Skeletal muscle tissue (tissue), 4 donors: Measurements from ENCODE around the gene PMEPA1. TPM values are rescaled to one million over a fixed set of nuclear protein-coding genes. Genes with fewer than 3 reads are reported as not detected.

Experiments used
- H3K27ac ChIP-seq: one replicate; pipeline ENCODE4 v1.7.0; 2013; ENCODE audit warnings: mild to moderate bottlenecking, low read depth, low read length, inconsistent platforms
- H3K27me3 ChIP-seq, 3 donors: one replicate each; pipeline ENCODE4 v1.7.0; 2013; ENCODE audit warnings: low read length in 3 of 3; ENCODE audit not compliant: control insufficient read depth in 3 of 3, insufficient read depth in 3 of 3
- H3K36me3 ChIP-seq, 3 donors: one replicate each; pipeline ENCODE4 v1.7.0; 2013; ENCODE audit warnings: low read length in 3 of 3; ENCODE audit not compliant: control insufficient read depth in 3 of 3, insufficient read depth in 3 of 3
- H3K4me1 ChIP-seq, 3 donors: one replicate each; pipeline ENCODE4 v1.7.0; 2013; ENCODE audit warnings: low read length in 3 of 3, mild to moderate bottlenecking in 3 of 3; ENCODE audit not compliant: control insufficient read depth in 3 of 3, insufficient read depth in 3 of 3
- H3K4me3 ChIP-seq, 3 donors: one replicate each; pipeline ENCODE4 v1.7.0; 2013; ENCODE audit warnings: low read length in 3 of 3
- H3K9ac ChIP-seq, 3 donors: one replicate each; pipeline ENCODE4 v1.7.0; 2013; ENCODE audit warnings: low read length in 3 of 3, mild to moderate bottlenecking in 3 of 3, moderate library complexity in 2 of 3, low read depth in 1 of 3
- H3K9me3 ChIP-seq, 3 donors: one replicate each; pipeline ENCODE4 v1.7.0; 2013; ENCODE audit warnings: low read length in 3 of 3; ENCODE audit not compliant: control insufficient read depth in 3 of 3
- total RNA-seq: library from RNA; depleted of rRNA; stranded (reverse); fragments of >200 nt; gene quantifications from one replicate; pipeline ENCODE4 v1.2.3, GENCODE V29; 2014
- donor health status: Osteomylitis.

Gene PMEPA1
- total RNA-seq, 1 donor from 2014 or later, result 5.2 TPM

DNA sequence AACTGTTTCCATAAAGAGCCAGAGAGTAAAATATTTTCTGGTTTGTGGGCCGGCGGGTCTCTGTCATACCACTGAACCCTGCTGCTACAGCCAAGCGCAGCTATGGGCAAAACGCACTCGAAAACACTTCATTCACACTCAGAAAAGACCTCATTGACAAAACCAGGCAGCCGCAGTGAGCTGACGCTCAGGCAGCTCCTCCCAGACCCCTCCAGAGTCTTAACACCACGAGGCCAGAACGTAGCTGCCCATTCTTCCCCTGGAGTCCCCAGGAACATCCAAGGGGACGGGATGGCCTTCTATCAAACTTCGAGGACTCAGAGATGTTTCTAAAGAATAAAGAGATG lies 54.0 kb downstream of the PMEPA1 start:
- H3K4me3 ChIP-seq, result no peak overlapping the region
- H3K9me3 ChIP-seq, result no peaks in the 10 kb centered on the region
- H3K9ac ChIP-seq, result no peak overlapping the region
- peaks cover 13 to 28% (median 22%) of the 10 kb centered on the region in 3 donors for H3K4me1 ChIP-seq
- H3K27me3 ChIP-seq, result no peaks in the 10 kb centered on the region
- peaks cover 0 to 19% (median 17%) of the 10 kb centered on the region in 3 donors for H3K36me3 ChIP-seq
- no peak overlapping the region for H3K27ac ChIP-seq

DNA sequence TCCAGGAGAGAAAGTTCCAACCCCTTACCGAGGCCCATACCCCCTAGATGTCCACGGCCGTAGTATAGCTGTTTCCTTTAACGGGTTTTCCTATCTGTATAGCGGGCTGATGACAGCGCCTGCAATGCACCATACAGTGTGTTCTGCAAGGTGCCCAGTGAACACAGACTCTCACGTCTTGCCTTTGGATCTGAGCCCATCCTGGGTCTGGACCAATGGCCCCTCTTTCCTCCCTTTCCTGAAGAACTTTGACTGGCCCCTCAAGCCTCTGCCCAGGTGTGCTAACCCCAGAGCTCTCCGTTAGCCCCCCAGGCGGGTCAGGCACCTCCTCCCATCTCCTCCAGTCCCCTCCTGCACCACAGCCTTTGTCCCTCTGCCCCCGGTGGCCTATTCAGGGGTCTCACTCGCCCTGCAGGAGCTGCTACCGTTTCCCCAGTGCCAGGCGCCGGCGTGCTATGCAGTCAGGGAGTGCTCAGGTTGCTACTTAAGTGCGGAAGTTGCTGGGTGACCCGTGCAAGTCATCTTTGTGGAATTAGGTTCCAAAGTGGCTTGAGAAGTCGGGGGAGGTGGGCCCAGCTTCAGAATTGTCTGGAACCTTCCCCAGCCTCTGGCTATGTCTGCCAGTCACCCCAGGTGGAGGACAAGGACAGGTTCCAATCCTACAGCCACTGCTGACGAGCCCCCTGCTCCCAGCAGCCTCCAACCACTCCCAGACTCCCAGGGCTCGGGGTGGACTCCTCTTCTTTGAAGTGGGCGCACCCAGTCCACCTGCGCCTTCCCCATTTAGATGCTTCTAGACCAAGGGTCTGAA lies 54.6 kb downstream of the PMEPA1 start:
- peaks cover 0 to 23% (median 17%) of the 10 kb centered on the region in 3 donors for H3K36me3 ChIP-seq
- H3K9me3 ChIP-seq, result no peaks in the 10 kb centered on the region
- H3K4me1 ChIP-seq, result peaks cover 11 to 22% (median 19%) of the 10 kb centered on the region in 3 donors
- H3K9ac ChIP-seq, result no peak overlapping the region
- H3K27ac ChIP-seq, result no peak overlapping the region
- H3K27me3 ChIP-seq, result no peaks in the 10 kb centered on the region
- no peak overlapping the region for H3K4me3 ChIP-seq

DNA sequence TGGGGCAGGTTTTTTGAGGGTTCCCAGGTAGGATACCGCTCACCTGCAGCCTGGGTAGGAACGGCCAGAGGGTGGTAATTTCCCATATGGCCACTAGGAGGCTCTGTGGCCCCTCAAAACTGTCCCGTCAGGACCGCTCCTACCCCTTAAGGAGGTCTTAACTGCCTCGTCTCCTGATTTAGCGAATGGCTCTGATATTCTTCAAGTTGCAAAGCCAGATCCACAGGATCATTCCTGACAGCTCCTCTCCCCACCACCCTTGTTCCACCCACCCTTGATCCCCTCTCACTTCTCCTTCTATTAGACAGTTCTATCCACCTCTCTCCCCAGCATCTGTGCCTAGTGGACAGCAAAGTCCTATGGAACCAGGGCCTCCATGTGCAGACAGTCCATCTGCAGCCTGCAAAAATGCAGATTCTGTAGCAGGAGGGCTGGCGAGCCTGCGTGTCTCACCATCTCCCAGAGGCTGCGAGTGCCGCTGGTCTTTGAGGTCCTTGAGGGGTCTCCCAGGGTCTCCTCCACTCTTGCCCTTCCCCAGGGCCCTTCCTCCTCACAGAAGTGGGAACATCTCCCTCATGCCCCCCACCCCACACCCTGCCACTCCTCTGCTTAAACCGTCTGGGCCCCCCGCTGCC lies 55.3 kb downstream of the PMEPA1 start:
- peaks cover 0 to 23% (median 17%) of the 10 kb centered on the region in 3 donors for H3K36me3 ChIP-seq
- H3K9ac ChIP-seq, result no peak overlapping the region
- H3K4me3 ChIP-seq, result no peak overlapping the region
- H3K27ac ChIP-seq, result no peak overlapping the region
- H3K4me1 ChIP-seq, result peaks cover 11 to 19% (median 17%) of the 10 kb centered on the region in 3 donors
- H3K9me3 ChIP-seq, result no peaks in the 10 kb centered on the region
- H3K27me3 ChIP-seq, result no peaks in the 10 kb centered on the region

DNA sequence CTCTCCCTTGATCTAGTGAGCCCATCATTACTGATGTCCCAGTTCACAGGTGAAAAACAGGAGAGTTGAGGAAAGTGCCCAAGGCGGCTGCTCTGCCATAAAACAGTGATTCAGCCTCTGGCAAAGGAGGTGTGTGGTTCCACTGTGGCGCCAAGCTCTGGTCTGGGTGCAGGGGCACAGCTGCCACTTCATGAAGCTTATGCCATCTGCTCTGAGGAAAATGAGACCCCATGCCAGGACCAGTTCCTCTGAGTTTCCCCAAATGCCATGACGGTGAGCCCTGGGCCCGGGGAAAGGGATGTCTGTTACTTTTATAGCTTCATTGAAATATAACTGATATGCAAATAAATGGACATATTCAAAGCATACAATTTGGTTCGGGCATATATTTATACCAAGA lies 55.9 kb downstream of the PMEPA1 start:
- Histone ChIP-seq H3K9me3 (no peaks in the 10 kb centered on the region), H3K9ac (peak overlapping the region in 1 of 3 donors; percentile 16), H3K4me3 (no peak overlapping the region), H3K27ac (no peak overlapping the region), H3K4me1 (peaks cover 10 to 19% (median 15%) of the 10 kb centered on the region in 3 donors), H3K27me3 (no peaks in the 10 kb centered on the region), H3K36me3 (peaks cover 0 to 19% (median 16%) of the 10 kb centered on the region in 3 donors)

DNA sequence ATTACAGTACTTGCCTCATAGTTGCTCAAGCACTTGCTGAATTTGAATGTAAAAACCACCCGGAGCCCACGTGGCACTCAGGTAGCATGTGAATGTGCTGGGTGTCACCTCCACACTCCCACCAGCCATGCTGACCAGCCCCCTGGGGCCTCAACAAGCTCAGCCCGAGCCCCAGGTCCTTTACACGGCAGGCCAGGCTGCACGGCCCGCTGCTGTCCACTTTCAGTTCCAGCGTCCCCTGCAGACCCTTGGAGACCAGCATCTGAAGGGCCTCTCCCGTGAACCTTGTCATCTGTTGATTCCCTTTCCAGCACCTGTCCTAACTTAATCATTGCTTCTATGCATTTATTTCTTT lies 56.3 kb downstream of the PMEPA1 start:
- H3K36me3 ChIP-seq, result peaks cover 0 to 17% (median 16%) of the 10 kb centered on the region in 3 donors
- H3K9me3 ChIP-seq, result no peaks in the 10 kb centered on the region
- H3K27me3 ChIP-seq, result no peaks in the 10 kb centered on the region

DNA sequence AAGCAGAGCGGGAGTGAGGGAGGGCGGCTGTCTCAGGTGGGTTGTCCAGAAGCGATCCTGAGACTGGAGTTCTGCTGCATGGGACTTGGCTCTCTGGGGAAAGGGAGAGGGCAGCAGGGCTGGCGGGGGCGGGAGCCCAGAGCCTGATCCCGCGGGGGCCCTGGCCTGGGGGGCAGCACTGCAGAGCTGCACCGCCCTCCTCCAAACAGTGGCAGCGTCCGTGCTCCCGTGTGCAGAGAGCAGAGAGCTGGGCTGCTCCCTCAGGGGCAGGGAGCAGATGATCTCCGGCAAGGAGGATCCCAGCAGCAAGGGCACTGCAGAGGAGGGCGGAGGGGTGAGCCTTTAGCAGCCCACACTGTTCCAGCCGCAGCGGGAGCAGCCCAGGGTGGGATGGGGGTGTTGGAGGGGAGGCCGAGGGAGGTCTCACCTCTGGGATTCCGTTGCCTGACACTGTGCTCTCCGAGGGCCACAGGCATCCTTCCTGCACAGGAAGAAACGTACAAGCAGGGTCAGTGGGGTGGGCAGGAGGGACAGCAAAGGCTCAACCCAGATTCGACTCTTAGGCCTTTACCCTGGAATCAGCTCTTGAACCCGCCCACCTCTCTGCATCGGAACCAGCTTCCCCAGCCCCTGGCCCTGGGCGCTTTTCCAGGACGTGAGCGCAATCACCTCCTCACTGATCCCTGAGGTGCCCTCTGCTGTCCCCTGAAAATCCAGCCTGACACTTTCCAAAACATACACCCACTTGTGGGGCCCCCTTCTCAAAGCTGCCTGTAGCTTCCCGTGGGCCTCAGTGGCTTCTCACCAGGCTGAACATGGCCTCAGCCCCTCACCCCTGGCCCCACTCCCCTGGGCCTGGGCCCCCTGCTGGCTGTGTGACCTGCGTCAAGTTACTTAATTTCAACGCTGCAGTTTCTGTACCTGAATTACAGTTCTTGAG lies 56.9 kb downstream of the PMEPA1 start:
- H3K4me3 ChIP-seq, result no peak overlapping the region
- H3K9me3 ChIP-seq, result no peaks in the 10 kb centered on the region
- H3K27me3 ChIP-seq, result no peaks in the 10 kb centered on the region
- peaks cover 6 to 10% (median 9%) of the 10 kb centered on the region in 3 donors for H3K4me1 ChIP-seq
- no peak overlapping the region for H3K9ac ChIP-seq
- peaks cover 0 to 13% (median 12%) of the 10 kb centered on the region in 3 donors for H3K36me3 ChIP-seq
- no peak overlapping the region for H3K27ac ChIP-seq

More for the DNA sequence above, 56.3 kb downstream of the PMEPA1 start:
- Histone ChIP-seq H3K27ac (no peak overlapping the region), H3K9ac (no peak overlapping the region), H3K4me3 (no peak overlapping the region), H3K4me1 (peaks cover 10 to 16% (median 11%) of the 10 kb centered on the region in 3 donors)

DNA sequence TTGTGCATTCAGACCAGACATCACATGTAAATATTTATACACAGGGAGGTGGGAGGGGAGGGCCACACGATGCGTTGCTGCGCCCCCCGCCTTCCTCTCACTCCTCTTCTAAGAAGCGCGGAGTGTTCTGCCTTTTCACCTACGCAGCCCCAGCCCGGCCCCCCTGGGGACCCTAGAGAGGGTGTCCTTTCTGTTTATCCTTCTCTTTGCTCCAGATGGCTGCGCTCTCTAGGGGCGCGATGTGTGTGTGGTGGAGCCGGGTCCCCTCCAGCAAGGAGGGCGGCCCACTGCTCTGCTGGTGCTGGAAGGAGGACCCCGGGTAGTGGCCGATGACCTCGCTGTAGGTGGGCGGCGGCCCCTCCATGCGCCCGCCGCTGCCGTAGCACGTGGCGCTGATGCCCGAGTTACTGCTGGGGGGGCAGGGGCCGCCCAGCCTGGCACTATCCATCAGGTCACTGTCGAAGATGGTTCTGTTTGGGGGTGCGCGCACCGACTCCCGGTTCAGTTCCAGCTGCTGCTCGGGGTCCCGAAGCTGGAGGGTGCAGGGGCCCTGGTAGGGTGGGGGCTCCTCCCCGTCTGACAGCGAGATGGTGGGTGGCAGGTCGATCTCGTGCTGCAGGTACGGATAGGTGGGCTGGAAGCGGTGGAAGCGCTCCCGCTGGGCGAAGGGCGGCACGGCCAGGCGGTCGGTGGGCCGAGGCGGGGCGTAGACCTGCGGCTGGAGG lies 57.8 kb downstream of the PMEPA1 start:
- Histone ChIP-seq H3K9ac (no peak overlapping the region), H3K27ac (no peak overlapping the region), H3K9me3 (no peaks in the 10 kb centered on the region), H3K27me3 (no peaks in the 10 kb centered on the region), H3K4me3 (no peak overlapping the region), H3K36me3 (peaks cover 0 to 10% (median 8%) of the 10 kb centered on the region in 3 donors), H3K4me1 (peaks cover 0 to 5% (median 2%) of the 10 kb centered on the region in 3 donors)

DNA sequence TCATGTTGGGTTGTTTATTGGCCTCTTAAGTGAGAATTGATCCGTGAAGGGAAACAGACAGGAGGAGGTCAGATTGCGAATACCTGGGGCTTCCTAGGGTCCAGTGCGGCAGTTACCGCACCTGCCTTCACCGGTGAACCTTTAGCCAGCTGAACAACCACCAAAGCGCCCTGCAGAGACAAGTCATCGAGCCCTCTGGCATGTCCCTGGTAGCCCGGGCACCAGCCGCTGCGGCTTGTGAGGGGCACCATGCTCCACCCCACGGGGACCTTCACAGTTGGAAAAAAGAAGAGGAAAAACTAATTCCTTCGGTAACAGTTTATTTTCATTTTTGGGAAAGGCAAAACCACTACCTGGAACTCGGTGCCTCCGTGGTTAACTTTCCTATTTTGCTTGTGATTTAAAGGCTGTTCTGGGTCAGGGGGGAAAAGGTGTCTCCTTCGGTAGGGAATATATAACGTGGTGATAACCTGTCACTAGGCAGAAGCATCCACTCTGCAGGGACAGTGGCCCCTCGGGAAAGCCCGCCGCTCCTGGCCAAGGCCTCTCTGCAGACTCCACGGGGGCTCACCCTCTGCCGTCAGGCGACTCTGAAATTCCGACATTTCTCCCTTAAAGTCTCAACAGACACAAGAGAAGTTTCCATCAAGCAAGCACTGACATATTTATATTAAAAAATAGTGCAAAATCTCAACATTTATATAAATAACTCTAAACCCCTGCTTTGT lies 58.9 kb downstream of the PMEPA1 start:
- peaks cover 0 to 5% (median 2%) of the 10 kb centered on the region in 3 donors for H3K4me1 ChIP-seq
- H3K9me3 ChIP-seq, result no peaks in the 10 kb centered on the region
- peaks cover 0 to 8% (median 8%) of the 10 kb centered on the region in 3 donors for H3K36me3 ChIP-seq
- H3K27ac ChIP-seq, result no peak overlapping the region
- no peaks in the 10 kb centered on the region for H3K27me3 ChIP-seq
- no peak overlapping the region for H3K9ac ChIP-seq
- no peak overlapping the region for H3K4me3 ChIP-seq

DNA sequence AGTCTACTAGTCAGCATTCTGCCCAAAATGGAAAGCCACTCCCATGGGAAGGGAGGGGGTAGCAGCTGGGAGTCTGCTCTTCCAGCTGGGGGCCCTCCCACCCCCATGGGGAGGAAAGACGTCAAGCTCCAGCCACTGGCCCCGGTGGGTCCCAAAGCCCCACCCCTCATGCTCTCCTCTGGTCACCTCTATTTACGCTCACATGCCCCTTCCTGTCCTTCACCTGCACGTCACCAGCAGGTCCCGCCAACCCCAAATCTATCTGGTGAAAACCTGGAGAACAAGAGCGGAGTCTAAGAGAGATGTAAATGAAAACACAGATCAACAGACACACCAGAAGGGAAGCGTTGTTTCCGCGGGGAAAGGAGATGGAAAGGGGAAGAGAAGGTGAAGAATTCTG lies 59.5 kb downstream of the PMEPA1 start:
- H3K4me1 ChIP-seq, result peaks cover 0 to 5% (median 2%) of the 10 kb centered on the region in 3 donors
- H3K27ac ChIP-seq, result no peak overlapping the region
- no peak overlapping the region for H3K9ac ChIP-seq
- H3K4me3 ChIP-seq, result no peak overlapping the region
- no peaks in the 10 kb centered on the region for H3K9me3 ChIP-seq
- H3K36me3 ChIP-seq, result peaks cover 0 to 8% (median 8%) of the 10 kb centered on the region in 3 donors
- H3K27me3 ChIP-seq, result no peaks in the 10 kb centered on the region
